ENCODE measurements around the gene ACADS.

The ACADS gene

GRCh38 chr12:120758798-120759590 lies 33.4 kb downstream of the ACADS start:
- no peak for DNase-seq (ENCODE audit: low read depth)

DNA sequence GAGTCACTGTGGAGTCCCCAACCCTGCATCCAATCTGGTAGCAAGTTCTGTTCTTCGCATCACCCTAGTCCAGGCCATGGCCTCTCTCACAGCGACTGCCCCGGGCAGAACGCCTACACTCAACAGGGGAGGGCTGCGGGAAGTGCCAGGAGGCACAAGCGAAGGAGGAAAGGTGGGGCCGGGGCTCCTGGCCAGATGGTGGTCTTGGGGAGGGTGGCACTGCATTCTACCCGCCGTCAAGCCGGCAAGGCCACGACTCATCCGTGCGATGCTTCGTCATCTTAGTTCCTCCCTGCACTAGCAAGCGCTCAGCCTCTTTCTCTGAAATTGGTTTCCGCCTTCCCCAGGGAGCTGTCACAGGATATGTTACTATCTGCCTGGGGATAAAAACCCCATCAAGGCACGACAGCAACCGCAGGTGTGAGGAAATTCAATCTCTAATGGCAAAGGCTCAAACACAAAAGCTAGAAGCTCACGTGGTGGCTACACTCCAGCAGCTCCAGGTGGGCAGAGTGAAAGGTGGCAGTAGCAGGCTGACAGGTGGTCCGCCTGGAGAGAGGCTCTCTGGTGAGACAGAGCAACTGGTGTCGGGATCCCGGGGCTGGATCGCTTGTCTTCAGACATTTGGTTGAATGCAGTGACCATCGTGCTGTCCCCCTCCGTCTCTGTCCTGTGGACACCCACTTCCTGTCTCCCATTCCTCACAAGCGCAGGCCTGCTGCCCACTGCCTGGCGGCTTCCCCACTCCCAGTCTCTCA lies 34.1 kb downstream of the ACADS start:
- no peak for DNase-seq (ENCODE audit: low read depth)

DNA sequence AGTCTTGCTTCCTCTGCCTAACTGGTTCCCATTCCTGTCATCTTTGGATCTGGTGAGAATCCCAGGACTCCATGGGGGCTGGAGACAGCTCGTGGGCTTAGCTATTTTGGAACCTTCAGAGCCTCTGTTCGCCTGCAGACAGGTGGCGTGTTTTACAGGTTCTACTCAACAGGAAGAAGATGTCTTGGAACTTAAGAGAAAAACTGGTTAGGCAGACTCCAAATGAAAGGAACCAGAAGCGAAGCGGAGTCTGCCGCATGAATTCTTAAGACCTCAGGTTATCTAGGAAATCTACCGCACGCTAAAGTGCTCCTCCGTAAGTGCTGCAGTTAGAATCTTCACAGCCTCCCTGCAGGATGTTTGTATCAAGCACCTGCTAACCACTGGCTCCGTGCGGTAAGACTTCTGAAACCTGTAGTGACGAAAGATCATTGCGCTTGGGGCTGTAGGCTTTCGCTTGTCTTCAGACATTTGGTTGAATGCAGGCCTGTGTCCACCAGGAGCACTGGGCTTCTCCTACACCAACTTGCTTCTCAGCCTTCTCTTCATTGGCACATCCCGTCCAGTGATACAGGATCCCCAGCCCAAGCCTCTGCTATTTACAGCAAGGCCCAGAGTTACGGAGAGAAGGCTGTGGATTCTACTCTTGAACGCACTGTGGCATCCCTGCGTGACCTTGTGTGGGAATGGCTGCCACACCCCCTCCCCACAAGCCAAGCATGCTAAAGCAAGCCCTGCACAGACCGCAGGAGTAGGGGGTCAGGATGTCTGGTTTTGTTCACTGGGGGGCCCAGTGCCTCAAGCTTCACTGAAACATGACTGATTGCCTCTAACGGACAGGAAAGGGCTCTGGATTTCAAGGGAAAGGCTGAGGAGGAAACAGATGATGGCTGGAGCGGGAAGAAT lies 35.0 kb downstream of the ACADS start:
- no peak for DNase-seq (ENCODE audit: low read depth)

DNA sequence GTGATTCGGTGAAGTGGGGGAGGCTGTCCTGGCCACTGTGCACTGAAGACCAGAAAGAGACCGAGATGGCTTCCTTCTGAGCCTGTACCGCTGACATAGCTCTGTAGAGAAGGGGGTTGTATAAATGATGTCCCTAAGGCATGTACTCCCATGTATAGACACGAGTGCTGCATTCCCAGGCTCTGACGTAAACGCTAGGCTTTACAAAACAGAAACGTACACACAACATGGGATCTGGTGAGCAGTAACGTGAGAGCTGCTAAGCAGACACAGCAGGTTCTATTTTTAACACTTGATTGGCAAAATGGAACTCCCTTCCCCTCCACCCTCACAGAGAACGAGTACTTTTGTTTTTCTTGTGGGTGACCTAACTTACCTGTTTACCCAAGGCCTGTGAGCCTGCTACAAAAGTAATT lies 35.9 kb downstream of the ACADS start:
- no peak for DNase-seq (ENCODE audit: low read depth)

GRCh38 chr12:120762086-120762485 lies 36.5 kb downstream of the ACADS start:
- no peak for DNase-seq (ENCODE audit: low read depth)

GRCh38 chr12:120763250-120763649 lies 37.6 kb downstream of the ACADS start:
- DNase-seq (ENCODE audit: low read depth), result no peak

DNA sequence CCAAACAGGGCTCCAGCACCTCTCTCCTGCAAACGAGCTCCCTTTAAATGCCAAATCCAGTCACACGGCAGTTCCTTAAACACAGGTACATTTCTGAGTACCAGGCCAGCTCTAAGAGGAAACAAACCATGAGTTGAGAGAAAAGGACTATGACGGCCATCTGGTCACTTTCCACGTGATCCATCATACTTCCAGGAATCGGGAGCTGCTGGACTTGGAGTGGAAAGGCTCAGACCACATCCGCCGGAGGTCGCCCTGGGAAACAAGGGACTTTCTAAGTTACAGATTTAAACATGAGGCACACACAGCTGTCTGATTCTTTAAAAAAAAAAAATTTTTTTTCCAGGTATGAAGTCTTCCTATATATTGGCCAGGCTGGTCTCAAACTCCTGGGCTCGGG lies 39.2 kb downstream of the ACADS start:
- DNase-seq (ENCODE audit: low read depth), result no peak

GRCh38 chr12:120766566-120766965 lies 40.9 kb downstream of the ACADS start:
- DNase-seq (ENCODE audit: low read depth), result no peak

- DNase-seq (ENCODE audit: low read depth), result no peak
Measured at GRCh38 chr12:120767071-120768024, 41.7 kb downstream of the ACADS start.

DNA sequence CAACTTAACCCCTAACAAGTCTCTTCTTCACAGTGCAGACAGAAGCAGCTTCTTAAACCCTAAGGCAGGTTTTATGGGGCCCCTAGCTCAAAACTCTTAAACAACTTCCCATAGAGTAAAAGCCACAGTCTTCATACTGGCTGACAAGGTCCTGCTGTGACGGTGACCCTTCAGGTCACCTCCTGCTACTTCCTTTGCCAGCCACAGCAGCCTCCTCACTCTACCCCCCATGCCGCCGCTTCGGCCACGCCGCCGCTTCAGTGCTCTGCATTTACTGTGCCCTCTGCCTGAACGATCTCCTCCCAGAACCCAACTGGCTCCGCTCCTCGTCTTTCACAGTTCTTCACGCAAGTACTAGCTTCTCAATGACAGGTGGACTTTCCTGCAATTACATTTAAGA lies 45.5 kb downstream of the ACADS start:
- DNase-seq (ENCODE audit: low read depth), result no peak

DNA sequence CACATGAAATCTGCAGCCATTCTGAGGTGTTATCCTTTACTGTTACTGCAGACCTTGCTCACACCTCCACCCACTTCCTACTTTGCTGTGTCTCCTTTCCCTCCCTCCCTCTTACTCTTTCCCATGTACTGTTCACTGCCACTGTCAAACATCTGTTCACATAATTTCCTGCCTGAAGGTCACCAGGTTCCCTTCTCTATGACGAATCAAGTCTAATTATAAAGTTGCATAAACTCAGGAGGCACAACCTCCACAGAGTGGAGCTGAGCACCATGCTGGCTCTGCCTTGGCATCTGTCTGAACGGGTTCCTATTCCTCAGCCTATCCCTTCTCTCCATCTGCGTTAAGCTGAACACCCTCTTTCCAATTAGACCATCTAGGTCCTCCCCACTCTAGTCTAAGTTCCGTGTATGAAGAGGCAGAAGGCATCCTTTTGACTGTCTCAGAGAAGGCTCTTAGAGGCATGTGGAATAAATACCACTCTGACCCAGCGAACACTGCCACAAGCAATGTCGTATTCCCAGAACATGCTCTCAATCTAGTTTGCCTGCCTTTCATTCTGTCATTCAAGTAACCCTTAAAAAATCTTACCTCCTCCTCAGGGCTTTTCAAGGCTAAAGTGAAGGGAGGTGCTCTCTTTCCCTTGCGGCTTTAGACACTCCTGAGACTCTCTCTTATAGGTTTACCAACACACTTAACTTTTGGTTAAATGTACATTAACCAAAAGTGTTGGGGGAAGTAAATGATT lies 48.7 kb downstream of the ACADS start:
- DNase-seq (ENCODE audit: low read depth), result no peak

GRCh38 chr12:120775862-120776552 lies 50.4 kb downstream of the ACADS start:
- no peak for DNase-seq (ENCODE audit: low read depth)

GRCh38 chr12:120783197-120783596 lies 57.6 kb downstream of the ACADS start:
- no peak for DNase-seq (ENCODE audit: low read depth)

DNA sequence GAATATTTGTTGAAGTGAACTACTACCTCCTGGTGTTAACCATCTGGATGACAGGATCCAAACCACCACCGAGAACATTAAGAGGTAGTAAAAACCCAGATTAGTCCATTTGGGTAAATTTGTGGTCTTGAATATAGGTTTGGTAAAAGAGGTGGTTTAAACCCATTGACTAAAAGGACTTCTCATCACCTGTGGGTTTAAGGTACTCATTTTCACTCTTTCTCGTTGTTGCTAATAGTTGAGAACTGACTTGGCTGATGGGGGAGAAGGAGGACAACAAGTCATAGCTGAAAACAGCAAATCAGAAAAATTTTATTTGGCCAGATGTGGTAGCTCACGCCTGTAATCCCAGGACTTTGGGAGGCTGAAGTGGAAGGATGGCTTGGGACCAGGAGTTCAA lies 59.2 kb downstream of the ACADS start:
- DNase-seq (ENCODE audit: low read depth), result no peak

GRCh38 chr12:120787889-120788288 lies 62.3 kb downstream of the ACADS start:
- DNase-seq (ENCODE audit: low read depth), result no peak
